Endothelial cell (in vitro differentiated cells): Measurements from ENCODE around the gene TLCD3B. TPM values are rescaled to one million over a fixed set of nuclear protein-coding genes. Genes with fewer than 3 reads are reported as not detected.
A peak's percentile ranks its signal among the peaks of the same experiment; 100 is the strongest.

Source experiments
- DNase-seq: peaks from one replicate; pipeline ENCODE4 v3.0.0; 2021; ENCODE audit warnings: low spot score
- H3K27ac Mint-ChIP-seq: one replicate; pipeline ENCODE4 v1.8.0; 2021; ENCODE audit warnings: mixed read lengths, inconsistent platforms; ENCODE audit not compliant: unreplicated experiment
- H3K27me3 Mint-ChIP-seq: one replicate; pipeline ENCODE4 v1.8.0; 2021; ENCODE audit warnings: mild to moderate bottlenecking, moderate library complexity, mixed read lengths, inconsistent platforms; ENCODE audit not compliant: unreplicated experiment
- H3K36me3 Mint-ChIP-seq: one replicate; pipeline ENCODE4 v1.8.0; 2021; ENCODE audit warnings: mild to moderate bottlenecking, low read depth, mixed read lengths, inconsistent platforms; ENCODE audit not compliant: unreplicated experiment
- H3K4me1 Mint-ChIP-seq: one replicate; pipeline ENCODE4 v1.8.0; 2021; ENCODE audit warnings: mild to moderate bottlenecking, mixed read lengths, inconsistent platforms; ENCODE audit not compliant: unreplicated experiment
- H3K4me3 Mint-ChIP-seq: one replicate; pipeline ENCODE4 v1.8.0; 2021; ENCODE audit warnings: mild to moderate bottlenecking, mixed read lengths, inconsistent platforms; ENCODE audit not compliant: unreplicated experiment
- H3K9me3 Mint-ChIP-seq: one replicate; pipeline ENCODE4 v1.8.0; 2021; ENCODE audit warnings: mixed read lengths, inconsistent platforms; ENCODE audit not compliant: unreplicated experiment
- total RNA-seq: library from RNA; stranded (reverse); fragmentation: NEBNext Ultra II Directional; extraction: Animal tissue kit (Norgen Biotek cat#: 25700); gene quantifications from one replicate; pipeline ENCODE4 v1.2.1, GENCODE V29; 2021; ENCODE audit not compliant: unreplicated experiment
- TF ChIP-seq, protein P1 (sequence below): fragments of 200-600 bp; sonication (generic); IDR thresholded peaks from one replicate; pipeline ENCODE4 v1.5.0; 2021; ENCODE audit warnings: antibody characterized with exemption; ENCODE audit not compliant: unreplicated experiment

TLCD3B gene
- total RNA-seq, 1 donor from 2014 or later: 1.4 TPM

DNA sequence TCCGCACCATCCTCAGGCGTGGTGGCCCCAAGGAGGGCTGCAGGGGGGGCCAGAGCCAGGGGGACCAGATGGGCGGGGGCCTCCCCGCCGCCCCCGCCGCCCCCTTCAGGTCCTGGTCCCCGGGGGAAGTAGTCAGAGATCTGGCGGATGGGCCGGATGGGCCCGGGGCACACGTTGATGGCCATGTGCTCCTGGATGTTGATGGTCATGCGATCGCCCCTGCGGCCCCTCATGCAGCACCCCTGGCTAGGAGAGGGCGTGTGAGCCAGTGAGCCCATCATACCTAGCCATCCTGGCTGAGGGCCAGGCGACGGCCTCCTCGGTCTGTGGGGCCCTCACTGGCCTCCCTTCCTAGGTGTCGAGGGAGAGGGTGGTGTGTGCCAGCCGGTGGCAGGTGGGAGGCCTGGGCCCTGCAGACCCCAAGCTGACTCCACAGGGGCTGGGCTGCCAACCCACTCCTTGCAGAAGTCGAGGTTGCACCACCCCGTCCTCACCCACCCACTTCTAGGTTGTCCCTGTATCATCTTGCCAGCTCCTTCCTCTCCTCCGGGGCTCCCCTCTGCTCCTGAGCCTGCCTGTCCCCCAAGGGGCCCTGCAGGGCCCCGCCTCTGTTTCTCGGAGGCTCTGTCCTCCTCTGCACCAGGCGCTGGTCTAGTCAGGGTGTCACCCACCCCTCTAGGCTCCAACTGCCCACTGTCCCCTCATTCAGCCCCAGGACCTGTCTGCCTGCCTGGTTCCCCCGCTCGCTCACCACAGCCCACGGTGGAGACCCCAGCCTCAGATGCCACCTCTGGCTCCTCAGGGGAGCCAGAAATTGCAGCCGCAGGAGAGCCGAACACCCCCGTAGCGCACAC, 20.9 kb downstream of the TLCD3B start:
- DNase-seq: no peak
- TF ChIP-seq, protein P1, sequence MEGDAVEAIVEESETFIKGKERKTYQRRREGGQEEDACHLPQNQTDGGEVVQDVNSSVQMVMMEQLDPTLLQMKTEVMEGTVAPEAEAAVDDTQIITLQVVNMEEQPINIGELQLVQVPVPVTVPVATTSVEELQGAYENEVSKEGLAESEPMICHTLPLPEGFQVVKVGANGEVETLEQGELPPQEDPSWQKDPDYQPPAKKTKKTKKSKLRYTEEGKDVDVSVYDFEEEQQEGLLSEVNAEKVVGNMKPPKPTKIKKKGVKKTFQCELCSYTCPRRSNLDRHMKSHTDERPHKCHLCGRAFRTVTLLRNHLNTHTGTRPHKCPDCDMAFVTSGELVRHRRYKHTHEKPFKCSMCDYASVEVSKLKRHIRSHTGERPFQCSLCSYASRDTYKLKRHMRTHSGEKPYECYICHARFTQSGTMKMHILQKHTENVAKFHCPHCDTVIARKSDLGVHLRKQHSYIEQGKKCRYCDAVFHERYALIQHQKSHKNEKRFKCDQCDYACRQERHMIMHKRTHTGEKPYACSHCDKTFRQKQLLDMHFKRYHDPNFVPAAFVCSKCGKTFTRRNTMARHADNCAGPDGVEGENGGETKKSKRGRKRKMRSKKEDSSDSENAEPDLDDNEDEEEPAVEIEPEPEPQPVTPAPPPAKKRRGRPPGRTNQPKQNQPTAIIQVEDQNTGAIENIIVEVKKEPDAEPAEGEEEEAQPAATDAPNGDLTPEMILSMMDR: no peak
- Mint-ChIP-seq H3K9me3 (no peaks in the 10 kb centered on the region), H3K4me1 (peaks cover 10% of the 10 kb centered on the region), H3K27me3 (peaks cover 23% of the 10 kb centered on the region), H3K27ac (no peak overlapping the region), H3K36me3 (peaks cover 4% of the 10 kb centered on the region), H3K4me3 (peak overlapping the region; percentile 83)

DNA sequence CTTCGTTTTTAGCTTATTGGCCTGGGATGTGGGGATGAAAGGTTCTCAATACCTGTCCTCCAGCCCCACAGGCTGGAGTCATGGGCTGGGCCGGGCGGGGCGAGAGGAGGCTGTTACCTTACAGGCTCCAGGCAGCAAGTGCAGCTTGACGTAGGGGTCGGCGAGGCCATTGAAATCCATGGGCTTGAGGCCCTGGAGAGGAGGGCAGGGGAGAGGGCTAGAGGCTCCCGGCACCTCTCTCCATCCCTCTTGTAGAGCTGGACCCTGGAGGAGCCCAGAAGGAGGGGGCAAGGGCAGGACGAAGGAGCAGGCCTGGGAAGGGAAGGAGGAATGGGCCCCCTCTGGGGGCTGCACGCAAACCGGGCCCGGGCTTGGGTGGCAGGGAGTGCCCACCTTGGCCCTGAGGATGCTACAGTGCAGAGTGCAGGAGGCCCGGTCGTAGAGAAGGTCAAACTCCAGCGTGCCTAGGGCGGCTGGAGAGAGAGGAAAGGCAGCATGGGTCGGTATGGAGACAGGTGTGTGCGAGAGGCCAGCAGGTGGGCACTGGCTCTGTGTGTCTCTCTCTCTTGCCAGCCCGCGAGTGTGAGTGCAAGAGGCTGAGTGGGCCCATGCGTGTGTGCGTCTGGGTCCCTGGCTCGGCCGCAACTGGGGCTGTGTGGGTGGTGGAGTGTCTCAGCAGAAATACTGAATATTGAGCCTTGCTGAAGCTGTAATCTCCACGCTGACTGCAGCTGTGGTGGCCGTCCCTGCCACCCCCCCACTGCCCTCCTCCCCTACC, 21.8 kb downstream of the TLCD3B start:
- H3K4me1 Mint-ChIP-seq: peaks cover 10% of the 10 kb centered on the region
- H3K4me3 Mint-ChIP-seq: no peak overlapping the region
- H3K9me3 Mint-ChIP-seq: no peaks in the 10 kb centered on the region
- TF ChIP-seq, protein P1: no peak
- no peak overlapping the region for H3K27ac Mint-ChIP-seq
- H3K27me3 Mint-ChIP-seq: peaks cover 23% of the 10 kb centered on the region
- DNase-seq: no peak
- peaks cover 4% of the 10 kb centered on the region for H3K36me3 Mint-ChIP-seq

DNA sequence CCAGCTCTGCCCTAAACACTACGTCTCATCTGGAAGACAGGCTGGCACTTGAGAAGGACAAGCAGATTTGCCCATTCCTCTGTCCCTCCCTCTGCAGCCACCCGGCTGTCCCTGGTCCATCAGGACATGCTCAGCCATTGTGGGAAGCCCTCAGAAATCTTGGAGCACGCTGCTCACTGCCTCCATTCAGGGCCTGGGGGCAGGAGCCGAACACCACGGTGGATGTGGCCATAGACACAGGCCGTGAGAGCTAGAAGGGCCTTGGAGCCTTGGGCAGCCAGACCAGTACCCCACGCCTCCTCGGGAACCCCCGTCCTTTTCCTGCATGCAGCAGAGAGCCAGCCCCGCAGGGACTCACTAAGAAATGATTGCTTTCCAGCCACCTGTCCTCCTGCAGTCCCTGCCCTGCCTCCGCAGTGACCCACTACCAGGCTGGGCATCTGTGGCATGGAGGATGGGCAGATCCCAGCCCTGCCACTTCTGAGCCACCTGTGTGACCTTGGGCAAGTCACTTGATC, 23.6 kb downstream of the TLCD3B start:
- TF ChIP-seq, protein P1: no peak
- no peak overlapping the region for H3K27ac Mint-ChIP-seq
- no peak overlapping the region for H3K4me3 Mint-ChIP-seq

DNA sequence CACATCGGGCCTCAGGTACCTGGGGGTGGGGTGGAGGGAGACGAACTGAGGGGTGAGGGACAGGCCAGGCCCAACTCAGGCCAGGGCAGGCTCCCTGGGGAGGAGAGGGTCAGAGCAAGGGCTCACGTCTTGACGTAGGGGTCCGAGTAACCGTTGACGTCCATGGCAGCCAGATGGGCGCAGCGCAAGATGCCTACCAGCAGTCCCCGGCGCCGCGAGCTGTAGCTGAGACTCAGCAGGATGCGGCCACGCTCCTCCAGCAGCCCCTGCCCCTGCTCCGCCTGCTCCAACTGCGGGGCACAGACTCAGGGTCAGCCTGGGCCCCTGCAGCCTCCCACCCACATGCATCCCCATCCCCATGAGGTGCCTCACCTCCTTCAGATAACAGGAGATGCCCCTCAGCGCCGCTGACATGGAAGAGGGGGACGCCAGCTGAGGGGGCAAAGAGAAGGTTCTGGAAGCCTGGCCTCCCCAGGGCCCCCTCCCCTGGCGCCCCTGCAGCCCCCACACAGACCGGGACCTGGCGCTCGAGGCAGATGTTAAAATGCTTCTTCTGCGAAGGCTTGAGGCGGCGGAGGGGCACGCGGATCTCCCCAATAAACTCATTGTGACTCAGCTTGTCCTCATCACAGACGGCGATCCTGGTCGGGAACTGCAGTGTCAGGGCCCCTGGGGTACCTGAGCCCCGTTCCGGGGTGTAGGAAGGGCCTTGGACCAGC, 24.3 kb downstream of the TLCD3B start:
- H3K27me3 Mint-ChIP-seq: peaks cover 22% of the 10 kb centered on the region
- no peak overlapping the region for H3K27ac Mint-ChIP-seq
- H3K4me3 Mint-ChIP-seq: no peak overlapping the region
- H3K4me1 Mint-ChIP-seq: peaks cover 6% of the 10 kb centered on the region
- TF ChIP-seq, protein P1: no peak
- H3K9me3 Mint-ChIP-seq: no peaks in the 10 kb centered on the region
- H3K36me3 Mint-ChIP-seq: peaks cover 11% of the 10 kb centered on the region
- no peak for DNase-seq

More for the DNA sequence above, 23.6 kb downstream of the TLCD3B start:
- peaks cover 21% of the 10 kb centered on the region for H3K27me3 Mint-ChIP-seq
- no peaks in the 10 kb centered on the region for H3K9me3 Mint-ChIP-seq
- DNase-seq: no peak
- H3K4me1 Mint-ChIP-seq: peaks cover 10% of the 10 kb centered on the region
- H3K36me3 Mint-ChIP-seq: peaks cover 8% of the 10 kb centered on the region
